NOMO-1 (cell line): ENCODE data around the gene IGSF1.

Source experiments
- DNase-seq, 2 experiments: peaks; one replicate each; lab custom pipeline; 2025; ENCODE audit not compliant: unreplicated experiment in 2 of 2; lab: John Stamatoyannopoulos, UW

Gene IGSF1

GRCh38 chrX:131288738-131289511, at the start of gene IGSF1:
IGSF1 (minus strand) TSS chrX:131289306; CDS start chrX:131286674, 2,632 bp downstream.
- DNase-seq: no peak

- no peak for DNase-seq
These were observed 43.2 kb upstream of the IGSF1 start for GRCh38 chrX:131332331-131332730.

- no peak for DNase-seq
These were observed 42.0 kb upstream of the IGSF1 start for GRCh38 chrX:131331152-131331551.

- DNase-seq: no peak
These were observed 41.6 kb upstream of the IGSF1 start for GRCh38 chrX:131330735-131331134.

GRCh38 chrX:131322651-131323050, 33.5 kb upstream of the IGSF1 start:
- no peak for DNase-seq

GRCh38 chrX:131317326-131317725, 28.2 kb upstream of the IGSF1 start:
- DNase-seq: no peak

- no peak for DNase-seq
These were observed 27.2 kb upstream of the IGSF1 start for GRCh38 chrX:131316260-131316659.

GRCh38 chrX:131308980-131309379, 19.9 kb upstream of the IGSF1 start:
- no peak for DNase-seq

- DNase-seq: no peak
These were observed 17.5 kb upstream of the IGSF1 start for GRCh38 chrX:131306601-131307000.

GRCh38 chrX:131305926-131306325, 16.8 kb upstream of the IGSF1 start:
- DNase-seq: no peak

- no peak for DNase-seq
These were observed 13.6 kb upstream of the IGSF1 start for GRCh38 chrX:131302701-131303100.

- no peak for DNase-seq
These were observed 12.0 kb upstream of the IGSF1 start for GRCh38 chrX:131301155-131301554.

- no peak for DNase-seq
These were observed 9.7 kb upstream of the IGSF1 start for GRCh38 chrX:131298846-131299245.

- no peak for DNase-seq
These were observed 8.9 kb upstream of the IGSF1 start for GRCh38 chrX:131298036-131298435.

GRCh38 chrX:131289527-131289926, 421 bp upstream of the IGSF1 start:
- no peak for DNase-seq

- DNase-seq: no peak
These were observed 918 bp downstream of the IGSF1 start for GRCh38 chrX:131288188-131288587.

- DNase-seq: no peak
These were observed 1.4 kb downstream of the IGSF1 start for GRCh38 chrX:131287560-131288179.

GRCh38 chrX:131279617-131280016, 9.5 kb downstream of the IGSF1 start:
- no peak for DNase-seq

- no peak for DNase-seq
These were observed 9.9 kb downstream of the IGSF1 start for GRCh38 chrX:131279197-131279596.

- DNase-seq: no peak
These were observed 11.5 kb downstream of the IGSF1 start for GRCh38 chrX:131277543-131278136.

- DNase-seq: no peak
These were observed 16.1 kb downstream of the IGSF1 start for GRCh38 chrX:131273011-131273410.

- no peak for DNase-seq
These were observed 17.3 kb downstream of the IGSF1 start for GRCh38 chrX:131271826-131272225.
